Ovary (tissue), 9 donors: ENCODE results near the gene GABRR3. TPM values are rescaled to one million over a fixed set of nuclear protein-coding genes. Genes with fewer than 3 reads are reported as not detected.

Experiments used
- DNase-seq, 5 donors: peaks; one replicate each; pipeline ENCODE4 v3.0.0-alpha.2; 2019 to 2020
- H3K27ac ChIP-seq, 2 donors: fragments of 200-600 bp; one replicate each; pipeline versions ENCODE4 v1.5.1 to v1.8.0; 2019 to 2022
- H3K27me3 ChIP-seq: fragments of 200-600 bp; one replicate; pipeline ENCODE4 v1.8.0; 2022
- H3K36me3 ChIP-seq: fragments of 200-600 bp; sonication (generic); one replicate; pipeline ENCODE4 v1.5.1; 2019
- H3K4me1 ChIP-seq: one replicate; pipeline ENCODE4 v1.8.1; 2013; ENCODE audit warnings: mild to moderate bottlenecking, moderate library complexity; ENCODE audit not compliant: insufficient read depth
- H3K4me3 ChIP-seq: fragments of 200-600 bp; sonication (generic); one replicate; pipeline ENCODE4 v1.5.1; 2017
- H3K9me3 ChIP-seq, 2 donors: fragments of 200-600 bp in 1 of 2; sonication (generic) in 1 of 2; one replicate each; pipeline versions ENCODE4 v1.5.1 to v1.8.1; 2013 to 2019; ENCODE audit warnings: mild to moderate bottlenecking in 1 of 2, moderate library complexity in 1 of 2
- CTCF ChIP-seq, 3 donors: fragments of 450-650 bp in 2 of 3; fragments of 200-600 bp in 1 of 3; IDR thresholded peaks; one replicate each; pipeline versions ENCODE4 v1.5.1 to v1.8.0; 2016 to 2022; ENCODE audit warnings: antibody characterized with exemption in 3 of 3, mild to moderate bottlenecking in 1 of 3
- EP300 ChIP-seq: sonication (generic); formaldehyde crosslinking; IDR thresholded peaks from one replicate; pipeline ENCODE4 v1.6.1; 2017; ENCODE audit warnings: antibody characterized with exemption
- POLR2A ChIP-seq: fragments of 450-650 bp; IDR thresholded peaks from one replicate; pipeline ENCODE4 v1.6.1; 2017; ENCODE audit warnings: antibody characterized with exemption, mild to moderate bottlenecking, moderate library complexity
- WGBS, 3 donors: extraction: QIAGEN DNeasy Blood & Tissue Kit in 1 of 3; methylation state at CpG; one replicate each; pipeline versions ENCODE4 v1.1.5 to v1.1.7; 2013 to 2017; 5-methylcytosine and 5-hydroxymethylcytosine counted together
- intact Hi-C, 4 donors: fragments of 100-400 bp; cut with DNase I; formaldehyde crosslinking; loops; one replicate each; pipeline versions ENCODE4 v1.11.0 to v1.15.1; 2022 to 2023
- polyA plus RNA-seq, 2 donors: library from polyadenylated mRNA; stranded (reverse); fragments of 200-250 nt in 1 of 2; fragments of 350-450 nt in 1 of 2; fragmentation: Illumina TruSeq in 1 of 2; extraction: RNeasy Lipid Tissue Mini Kit (QIAGEN cat#74804) in 1 of 2; gene quantifications; one replicate each; pipeline ENCODE4 v1.2.3, GENCODE V29; 2013 to 2014
- total RNA-seq, 7 donors: library from RNA; depleted of rRNA in 2 of 7; stranded (reverse); fragments of >200 nt in 2 of 7; fragmentation: NEBNext Ultra II Directional in 3 of 7; extraction: Animal tissue kit (Norgen Biotek cat#: 25700) in 3 of 7; gene quantifications; one replicate each; pipeline versions ENCODE4 v1.1.0 to v1.2.4, GENCODE V29; 2016 to 2023
- donor health status: DM: no; HTN: no; CAD: no; lungs with moderate emphysema.
- donor health status: DM: no; HTN: no; CAD: no.
- donor health status: Bipolar disorder and iron deficiency.
- donor health status: DM: yes; HTN: yes; CAD: no.
- donor health status: DM: no; HTN: no; CAD: no.
- donor health status: DM: yes; HTN: yes; CAD: no.

The GABRR3 gene
- total and polyA plus RNA-seq, 9 donors = not detected

DNA sequence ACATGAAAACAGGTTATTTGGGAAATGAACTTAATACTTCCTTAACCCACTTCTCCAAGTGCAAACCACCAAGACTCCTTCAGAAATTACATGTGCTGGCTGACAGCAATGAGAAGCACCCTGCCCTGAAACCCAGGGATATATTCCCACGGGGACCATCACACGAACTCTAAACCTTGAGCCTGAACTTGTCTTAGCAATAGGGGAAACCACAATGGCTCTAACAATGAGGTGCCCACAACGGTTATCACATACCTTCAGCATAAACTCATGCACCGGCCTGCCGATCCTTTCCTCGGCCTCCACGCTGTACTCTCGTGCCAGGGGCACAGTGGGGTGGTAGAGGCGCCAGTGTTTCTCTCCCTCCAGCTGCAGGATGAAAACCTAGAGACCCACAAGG, 76.3 kb downstream of the GABRR3 start:
- no peaks in the 10 kb centered on the region for H3K9me3 ChIP-seq
- intact Hi-C loops = no loop called here
- H3K4me1 ChIP-seq = no peaks in the 10 kb centered on the region
- TF ChIP-seq EP300 = no peak
- TF ChIP-seq CTCF (IDR thresholded peaks at IDR 0.05) = no peak
- no peak for TF ChIP-seq POLR2A
- no peak overlapping the region for H3K27ac ChIP-seq
- no peaks in the 10 kb centered on the region for H3K36me3 ChIP-seq
- no peak for DNase-seq
- H3K4me3 ChIP-seq = no peak overlapping the region
- 94 to 96% (median 95%) methylated on average over 9 of the region's 9 CpGs for WGBS, 3 donors
- no peaks in the 10 kb centered on the region for H3K27me3 ChIP-seq

GRCh38 chr3:97958396-97958795, 76.7 kb downstream of the GABRR3 start:
- intact Hi-C loops = no loop called here
- no peak for DNase-seq
- no peak overlapping the region for H3K4me3 ChIP-seq
- H3K4me1 ChIP-seq = no peaks in the 10 kb centered on the region
- no peaks in the 10 kb centered on the region for H3K36me3 ChIP-seq
- no peaks in the 10 kb centered on the region for H3K27me3 ChIP-seq
- H3K9me3 ChIP-seq = no peaks in the 10 kb centered on the region
- 59 to 74% (median 60%) methylated on average over 2 of the region's 2 CpGs for WGBS, 3 donors
- TF ChIP-seq POLR2A = no peak
- H3K27ac ChIP-seq = no peak overlapping the region

DNA sequence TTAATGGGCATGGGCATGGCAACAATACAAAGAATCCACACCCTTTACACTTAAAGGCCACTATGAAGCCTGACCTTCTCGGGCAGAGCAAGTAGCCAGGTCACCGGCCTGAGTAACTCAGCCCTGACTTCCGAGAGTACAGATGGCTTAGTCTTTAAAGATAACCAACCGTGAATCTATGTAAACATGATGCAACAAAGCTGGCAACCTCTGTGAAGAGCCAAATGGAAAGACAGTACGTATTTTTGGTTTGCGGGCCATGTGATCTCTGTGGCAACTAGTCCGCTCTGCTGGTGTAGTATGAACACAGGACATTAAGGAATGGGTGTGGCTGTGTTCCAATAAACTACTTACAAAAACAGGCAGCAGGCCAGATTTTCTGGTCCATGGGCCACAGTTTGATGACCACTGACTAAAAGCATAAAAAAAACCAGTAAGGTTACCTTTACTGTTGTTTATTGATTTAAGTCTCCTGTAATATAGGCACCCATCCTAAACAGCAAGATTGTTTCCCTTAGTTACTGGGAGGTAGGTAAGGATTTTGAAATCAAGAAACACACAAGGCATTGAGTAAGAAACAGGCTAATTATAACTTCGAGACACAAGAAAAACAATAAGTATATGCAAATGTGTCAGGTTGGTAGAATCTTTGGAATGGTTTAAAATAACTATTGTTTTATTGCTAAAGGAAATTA, 77.4 kb downstream of the GABRR3 start:
- intact Hi-C loops = no loop called here
- no peaks in the 10 kb centered on the region for H3K36me3 ChIP-seq
- H3K4me1 ChIP-seq = no peaks in the 10 kb centered on the region
- no peak overlapping the region for H3K27ac ChIP-seq
- H3K9me3 ChIP-seq = no peaks in the 10 kb centered on the region
- WGBS, 3 donors = 74 to 83% (median 76%) methylated on average over 8 of the region's 8 CpGs
- no peaks in the 10 kb centered on the region for H3K27me3 ChIP-seq
- no peak overlapping the region for H3K4me3 ChIP-seq
- no peak for DNase-seq
- TF ChIP-seq CTCF (IDR thresholded peaks at IDR 0.05) (no peak), POLR2A (no peak), EP300 (no peak)

- DNase-seq = no peak
- Histone ChIP-seq H3K9me3 (no peaks in the 10 kb centered on the region), H3K27ac (no peak overlapping the region), H3K4me3 (no peak overlapping the region), H3K4me1 (no peaks in the 10 kb centered on the region), H3K27me3 (no peaks in the 10 kb centered on the region), H3K36me3 (no peaks in the 10 kb centered on the region)
- TF ChIP-seq CTCF (IDR thresholded peaks at IDR 0.05) (no peak), POLR2A (no peak), EP300 (no peak)
- WGBS, 3 donors = 85 to 91% (median 85%) methylated on average over 3 of the region's 3 CpGs
- intact Hi-C loops = no loop called here
Observed at GRCh38 chr3:97956051-97956450, 79.1 kb downstream of the GABRR3 start.

DNA sequence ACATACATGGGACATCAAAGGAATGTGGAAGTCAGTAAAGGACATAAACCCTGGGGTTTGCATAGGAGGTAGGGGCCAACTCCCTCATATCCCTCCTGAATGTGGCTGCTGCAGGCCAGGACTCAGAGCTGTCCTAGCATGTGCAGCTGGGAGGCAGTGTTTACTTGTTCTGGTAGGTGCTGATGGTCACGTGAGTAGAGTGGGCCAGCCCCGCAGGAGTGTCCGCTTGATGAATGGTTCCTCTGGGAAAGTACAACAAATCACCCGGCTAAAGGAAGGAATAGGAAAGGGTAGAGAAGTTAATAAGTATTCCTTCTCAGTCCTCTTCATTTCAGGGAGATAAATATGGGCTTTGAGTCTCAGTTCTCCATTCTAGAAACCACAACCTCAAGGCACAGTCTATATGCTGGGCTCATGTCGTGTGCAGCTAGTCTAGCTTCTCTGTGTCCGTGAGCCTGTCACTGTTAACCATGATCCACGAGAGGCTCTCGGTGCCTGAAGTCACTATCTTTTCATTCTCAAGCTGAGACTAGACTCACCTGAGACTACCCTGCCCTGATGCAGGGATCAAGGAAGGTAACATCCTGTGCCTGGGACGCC, 80.8 kb downstream of the GABRR3 start:
- TF ChIP-seq EP300 (no peak), POLR2A (no peak), CTCF (IDR thresholded peaks at IDR 0.05) (no peak)
- no peak for DNase-seq
- intact Hi-C loops = no loop called here
- Histone ChIP-seq H3K27me3 (no peaks in the 10 kb centered on the region), H3K9me3 (no peaks in the 10 kb centered on the region), H3K4me3 (no peak overlapping the region), H3K4me1 (no peaks in the 10 kb centered on the region), H3K27ac (no peak overlapping the region), H3K36me3 (no peaks in the 10 kb centered on the region)
- 89 to 91% (median 90%) methylated on average over 9 of the region's 9 CpGs for WGBS, 3 donors
